ENCODE measurements around the gene MYZAP. TPM values are rescaled to one million over a fixed set of nuclear protein-coding genes. Genes with fewer than 3 reads are reported as not detected.

The MYZAP gene
- total and polyA plus RNA-seq, 10 of the 15 experiments (the other 5 are each of a cell fraction or from before 2014, with no cell fraction given): not detected

- WGBS (ENCODE audit: insufficient coverage, insufficient replicate concordance, low lambda C conversion rate, missing lambda C conversion rate): 57% methylated on average over 6 of the region's 6 CpGs
- peaks cover 0 to 2% of the 10 kb centered on the region in 2 experiments; a peak in 1 of 4 replicates for H3K27me3 ChIP-seq (replicated peaks in 1 of 2; ENCODE audit: control insufficient read depth in 2 of 2, insufficient read depth in 2 of 2, low read length in 1 of 2)
- ATAC-seq (no peak), DNase-seq (ENCODE audit: low read depth, low spot score) (no peak), FAIRE-seq (no peak)
- intact Hi-C loops (cut with micrococcal nuclease; ENCODE audit: unreplicated experiment) (no loop called here), in situ Hi-C loops (cut with MboI) (no loop called here)
- no peak overlapping the region for H2AFZ ChIP-seq (ENCODE audit: control insufficient read depth, low read depth, low read length)
- no peak overlapping the region for H3K4me2 ChIP-seq (ENCODE audit: control insufficient read depth, insufficient read depth)
- no peak overlapping the region for H3K4me3 ChIP-seq
- CTCF ChIA-PET: interaction anchor here (1.3 kb wide), 2 partner anchors 10 to 513 kb away, joined by 3 to 7 read pairs; no protein-coding TSS in a partner anchor
- no peaks in the 10 kb centered on the region for H3K36me3 ChIP-seq (ENCODE audit: control insufficient read depth in 2 of 2, insufficient read depth in 2 of 2, low read length in 1 of 2)
- H3K79me2 ChIP-seq (ENCODE audit: control insufficient read depth, insufficient read depth, low read length): no peaks in the 10 kb centered on the region
- H3K27ac ChIP-seq (ENCODE audit: control insufficient read depth, insufficient read depth): no peak overlapping the region
- H4K20me1 ChIP-seq (ENCODE audit: control insufficient read depth, insufficient read depth): no peaks in the 10 kb centered on the region
- no peaks in the 10 kb centered on the region; the same call in 2 of the 3 replicates for H3K9me3 ChIP-seq (replicated peaks; ENCODE audit: control insufficient read depth, insufficient read depth, low read length)
- POLR2A ChIA-PET: no interaction called here
- SMC1A ChIA-PET (ENCODE audit: uncharacterized antibody, unreplicated experiment): interaction anchor here (0.9 kb wide), 1 partner anchor 67 kb away, joined by 3 read pairs; no protein-coding TSS in a partner anchor
- TF ChIP-seq SKIL (IDR thresholded peaks at IDR 0.05; ENCODE audit: low read depth, poor library complexity, severe bottlenecking): no peak
- TF ChIP-seq TBL1XR1 (IDR thresholded peaks at IDR 0.05; ENCODE audit: low read depth, low read length): no peak
- TF ChIP-seq ESRRA (IDR thresholded peaks at IDR 0.05; ENCODE audit: low read length): no peak
- no peak for TF ChIP-seq IKZF1 (conservative IDR thresholded peaks at IDR 0.05)
- no peak for TF ChIP-seq REST (IDR thresholded peaks at IDR 0.05; ENCODE audit: low read depth, low read length)
- no peak for TF ChIP-seq NR2C2 (IDR thresholded peaks at IDR 0.05; ENCODE audit: borderline replicate concordance, control insufficient read depth, insufficient read length, low read depth)
- no peak for TF ChIP-seq LARP7 (IDR thresholded peaks at IDR 0.05)
- TF ChIP-seq CEBPB (IDR thresholded peaks at IDR 0.05; ENCODE audit: borderline replicate concordance in 1 of 2, low read depth in 2 of 2, low read length in 2 of 2): no peak
- RAD21 ChIA-PET (ENCODE audit: unreplicated experiment): no interaction called here
- H3K4me1 ChIP-seq (ENCODE audit: control insufficient read depth, insufficient read depth, low read length): peaks cover 3% of the 10 kb centered on the region; the same call in 1 of the 2 replicates
- BruUV-seq (replicated peaks): no TSS peak
- H3K9ac ChIP-seq (ENCODE audit: control insufficient read depth, insufficient read depth, low read length): no peak overlapping the region
These were observed 33.9 kb upstream of the MYZAP start for GRCh38 chr15:57557810-57558209.

Data from GM12878 (cell line).